Measurements from ENCODE around the gene CNBD2. TPM values are rescaled to one million over a fixed set of nuclear protein-coding genes. Genes with fewer than 3 reads are reported as not detected.
A peak's percentile ranks its signal among the peaks of the same experiment; 100 is the strongest.
"Not testable (repeated sequence)": the region's sequence is repeated elsewhere in the genome, so short reads cannot be mapped to it uniquely, and the experiment has no call there.

CNBD2 gene
- total RNA-seq, 1 donor = 2.2 TPM

DNA sequence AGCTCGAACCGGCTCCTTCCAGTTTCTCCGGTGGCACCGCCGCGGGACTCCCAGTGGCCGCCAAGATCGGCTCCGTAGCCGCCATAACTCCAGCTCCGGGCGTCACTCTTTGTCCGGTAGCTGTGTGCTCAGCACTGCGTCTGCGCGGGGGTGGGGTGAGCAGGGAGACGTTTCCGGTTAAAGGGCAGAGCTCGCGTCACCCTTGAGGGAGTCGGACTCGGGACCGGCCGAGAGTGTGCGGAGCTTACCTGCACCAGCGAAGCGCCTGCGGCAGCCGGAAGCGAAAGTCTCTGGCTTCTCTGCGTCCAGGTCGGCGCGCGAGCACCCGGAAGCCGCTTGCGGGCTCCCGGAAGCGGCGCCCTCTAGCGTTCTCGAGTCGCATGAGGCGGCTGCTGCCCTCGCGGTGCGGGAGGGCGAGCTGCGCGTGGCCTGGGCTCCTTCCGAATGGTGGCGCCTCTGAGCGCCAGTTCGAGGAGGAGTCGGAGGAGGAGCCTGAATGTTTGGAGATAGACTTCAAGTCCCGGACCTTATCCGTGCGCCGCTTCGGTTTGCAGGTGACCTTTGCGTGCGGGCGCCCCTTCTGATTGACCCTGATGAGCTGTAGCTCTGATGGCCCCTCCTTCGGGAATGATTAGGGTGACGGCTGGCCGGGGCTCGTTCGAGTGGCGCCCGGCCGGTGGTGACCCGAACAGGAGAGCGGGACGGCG, 14.0 kb upstream of the CNBD2 start, which contains the start of gene SCAND1:
SCAND1 (minus strand) TSS at position 303 of the 707 bp plus-strand sequence; CDS start at position 85, 218 bp downstream.
- DNase-seq (ENCODE audit: low read depth) = peak; percentile 97
- peak within 1 kb of the TSS; percentile 93 for H3K4me3 ChIP-seq (ENCODE audit: low read depth, low read length)
- TF ChIP-seq, protein P1, sequence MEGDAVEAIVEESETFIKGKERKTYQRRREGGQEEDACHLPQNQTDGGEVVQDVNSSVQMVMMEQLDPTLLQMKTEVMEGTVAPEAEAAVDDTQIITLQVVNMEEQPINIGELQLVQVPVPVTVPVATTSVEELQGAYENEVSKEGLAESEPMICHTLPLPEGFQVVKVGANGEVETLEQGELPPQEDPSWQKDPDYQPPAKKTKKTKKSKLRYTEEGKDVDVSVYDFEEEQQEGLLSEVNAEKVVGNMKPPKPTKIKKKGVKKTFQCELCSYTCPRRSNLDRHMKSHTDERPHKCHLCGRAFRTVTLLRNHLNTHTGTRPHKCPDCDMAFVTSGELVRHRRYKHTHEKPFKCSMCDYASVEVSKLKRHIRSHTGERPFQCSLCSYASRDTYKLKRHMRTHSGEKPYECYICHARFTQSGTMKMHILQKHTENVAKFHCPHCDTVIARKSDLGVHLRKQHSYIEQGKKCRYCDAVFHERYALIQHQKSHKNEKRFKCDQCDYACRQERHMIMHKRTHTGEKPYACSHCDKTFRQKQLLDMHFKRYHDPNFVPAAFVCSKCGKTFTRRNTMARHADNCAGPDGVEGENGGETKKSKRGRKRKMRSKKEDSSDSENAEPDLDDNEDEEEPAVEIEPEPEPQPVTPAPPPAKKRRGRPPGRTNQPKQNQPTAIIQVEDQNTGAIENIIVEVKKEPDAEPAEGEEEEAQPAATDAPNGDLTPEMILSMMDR (IDR thresholded peaks at IDR 0.05; ENCODE audit: insufficient read depth, low read length) = peak; percentile 88

DNA sequence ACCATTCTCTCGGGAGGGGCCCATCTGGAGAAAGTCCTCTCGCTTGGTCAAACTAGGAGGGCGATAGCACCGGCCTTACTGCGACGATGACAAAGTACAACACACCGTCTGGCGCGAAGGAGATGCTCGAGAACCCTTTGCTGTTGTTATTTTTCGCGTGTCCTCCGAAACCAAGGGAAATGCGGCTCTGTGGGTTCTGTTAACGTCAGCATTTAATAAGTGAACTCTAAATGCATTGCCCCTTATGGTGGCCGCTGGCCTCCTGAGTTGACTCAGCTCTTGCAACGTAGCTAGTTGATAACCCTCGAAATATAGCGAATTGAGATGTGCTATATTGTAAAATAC, 13.5 kb upstream of the CNBD2 start:
- DNase-seq (ENCODE audit: low read depth) = peak; percentile 57
- H3K4me3 ChIP-seq (ENCODE audit: low read depth, low read length) = peak overlapping the region; percentile 93
- TF ChIP-seq, protein P1 (IDR thresholded peaks at IDR 0.05; ENCODE audit: insufficient read depth, low read length) = no peak

DNA sequence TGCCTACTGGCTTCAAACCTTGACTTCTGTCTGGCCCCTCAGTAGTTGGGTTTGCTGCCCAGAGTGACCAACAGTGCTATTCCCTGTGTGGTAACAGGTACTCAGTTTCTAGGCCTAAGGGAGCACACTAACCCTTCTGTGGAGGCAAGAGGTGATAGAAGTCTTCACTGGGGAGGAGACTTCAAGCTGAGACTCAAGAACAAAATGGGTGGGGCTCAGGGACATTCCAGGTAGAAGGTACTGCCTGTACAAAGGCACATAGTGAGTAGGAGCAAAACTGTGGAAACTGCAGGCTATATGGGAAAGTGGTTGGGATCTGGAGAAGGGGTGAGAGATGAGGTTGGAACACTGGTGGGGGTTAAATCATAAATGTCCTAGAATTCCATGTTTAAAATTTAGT, 11.8 kb upstream of the CNBD2 start:
- TF ChIP-seq, protein P1 (IDR thresholded peaks at IDR 0.05; ENCODE audit: insufficient read depth, low read length) = no peak
- no peak overlapping the region for H3K4me3 ChIP-seq (ENCODE audit: low read depth, low read length)
- DNase-seq (ENCODE audit: low read depth) = no peak

DNA sequence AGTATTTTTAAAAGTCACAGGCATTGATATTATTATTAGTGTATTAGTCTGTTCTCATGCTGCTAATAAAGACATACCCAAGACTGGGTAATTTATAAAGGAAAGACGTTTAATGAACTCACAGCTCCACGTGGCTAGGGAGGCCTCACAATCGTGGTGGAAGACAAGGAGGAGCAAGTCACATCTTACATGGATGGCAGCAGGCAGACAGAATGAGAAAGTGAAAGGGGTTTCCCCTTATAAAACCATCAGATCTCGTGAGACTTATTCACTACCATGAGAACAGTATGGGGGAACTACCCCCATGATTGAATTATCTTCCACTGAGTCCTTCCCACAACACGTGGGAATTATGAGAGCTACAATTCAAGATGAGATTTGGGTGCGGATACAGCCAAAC, 9.1 kb upstream of the CNBD2 start:
- not testable (repeated sequence) for DNase-seq (ENCODE audit: low read depth); H3K4me3 ChIP-seq (ENCODE audit: low read depth, low read length)

DNA sequence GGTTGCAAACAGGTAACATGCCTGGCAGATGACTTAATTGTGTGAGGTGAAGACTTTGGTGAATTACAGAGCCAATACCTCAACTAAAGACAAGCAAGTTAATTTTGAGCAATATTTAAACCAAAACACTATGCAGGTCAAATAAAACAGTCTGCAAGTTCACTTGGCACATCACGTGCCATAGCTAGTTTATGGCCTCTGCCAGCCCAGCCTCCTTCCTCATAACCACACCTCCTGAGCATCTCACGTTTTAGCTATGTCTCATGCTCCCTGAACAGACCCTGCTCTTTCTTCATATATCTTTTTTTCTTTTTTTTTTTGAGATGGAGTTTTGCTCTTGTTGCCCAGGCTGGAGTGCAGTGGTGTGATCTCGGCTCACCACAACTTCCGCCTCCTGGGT, 4.5 kb upstream of the CNBD2 start:
- H3K4me3 ChIP-seq (ENCODE audit: low read depth, low read length) = no peak overlapping the region
- no peak for DNase-seq (ENCODE audit: low read depth)
- TF ChIP-seq, protein P1 (IDR thresholded peaks at IDR 0.05; ENCODE audit: insufficient read depth, low read length) = no peak

DNA sequence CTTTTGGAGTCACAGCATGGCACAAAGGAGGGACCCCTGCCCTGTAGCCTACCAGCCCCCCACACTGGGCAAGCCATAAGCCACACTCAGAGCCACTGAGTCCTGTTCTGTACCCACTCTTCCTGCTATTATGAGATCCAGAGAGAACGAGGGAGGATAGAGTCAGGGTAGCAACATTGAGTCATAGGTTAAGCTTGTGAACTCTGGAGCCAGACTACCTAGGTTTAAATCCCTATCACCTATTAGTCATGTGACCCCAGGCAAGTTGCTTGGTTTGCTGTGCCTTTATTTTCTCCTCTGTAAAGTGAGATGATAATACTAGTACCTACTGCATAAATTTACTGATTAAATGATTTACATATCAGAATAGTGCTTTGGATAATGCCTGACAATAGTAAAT, 540 bp downstream of the CNBD2 start:
- DNase-seq (ENCODE audit: low read depth) = no peak
- TF ChIP-seq, protein P1 (IDR thresholded peaks at IDR 0.05; ENCODE audit: insufficient read depth, low read length) = no peak
- no peak overlapping the region for H3K4me3 ChIP-seq (ENCODE audit: low read depth, low read length)

DNA sequence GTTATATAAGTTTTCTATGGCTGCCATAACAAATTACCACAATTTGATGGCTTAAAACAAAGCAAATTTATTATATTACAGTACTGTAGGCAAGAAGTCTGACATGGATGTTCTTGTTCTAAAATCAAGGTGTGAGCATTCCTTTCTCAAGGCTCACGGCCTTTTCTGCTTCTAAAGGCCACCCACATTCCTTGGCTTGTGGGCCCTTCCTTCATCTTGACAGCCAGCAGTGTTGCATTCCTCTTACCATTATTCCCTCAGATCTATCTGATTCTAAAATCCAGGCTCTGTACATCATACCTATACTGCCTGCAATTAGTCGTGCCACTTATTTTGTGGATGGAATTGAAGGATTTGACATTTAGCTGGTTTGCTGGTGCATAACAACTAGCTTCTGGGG, 3.6 kb downstream of the CNBD2 start:
- no peak for DNase-seq (ENCODE audit: low read depth)

More for the DNA sequence above, 3.6 kb downstream of the CNBD2 start:
- TF ChIP-seq, protein P1 (IDR thresholded peaks at IDR 0.05; ENCODE audit: insufficient read depth, low read length) = no peak
- H3K4me3 ChIP-seq (ENCODE audit: low read depth, low read length) = no peak overlapping the region
